HG02610 (cell line): Measurements from ENCODE around the gene STBD1.
"Not testable (repeated sequence)": the region's sequence is repeated elsewhere in the genome, so short reads cannot be mapped to it uniquely, and the experiment has no call there.

Source experiments
- ATAC-seq: cut with Tn5 transposase; IDR thresholded peaks from one replicate; pipeline ENCODE4 v1.9.1; 2021; ENCODE audit warnings: mild to moderate bottlenecking, moderate library complexity; ENCODE audit not compliant: unreplicated experiment

Gene STBD1

DNA sequence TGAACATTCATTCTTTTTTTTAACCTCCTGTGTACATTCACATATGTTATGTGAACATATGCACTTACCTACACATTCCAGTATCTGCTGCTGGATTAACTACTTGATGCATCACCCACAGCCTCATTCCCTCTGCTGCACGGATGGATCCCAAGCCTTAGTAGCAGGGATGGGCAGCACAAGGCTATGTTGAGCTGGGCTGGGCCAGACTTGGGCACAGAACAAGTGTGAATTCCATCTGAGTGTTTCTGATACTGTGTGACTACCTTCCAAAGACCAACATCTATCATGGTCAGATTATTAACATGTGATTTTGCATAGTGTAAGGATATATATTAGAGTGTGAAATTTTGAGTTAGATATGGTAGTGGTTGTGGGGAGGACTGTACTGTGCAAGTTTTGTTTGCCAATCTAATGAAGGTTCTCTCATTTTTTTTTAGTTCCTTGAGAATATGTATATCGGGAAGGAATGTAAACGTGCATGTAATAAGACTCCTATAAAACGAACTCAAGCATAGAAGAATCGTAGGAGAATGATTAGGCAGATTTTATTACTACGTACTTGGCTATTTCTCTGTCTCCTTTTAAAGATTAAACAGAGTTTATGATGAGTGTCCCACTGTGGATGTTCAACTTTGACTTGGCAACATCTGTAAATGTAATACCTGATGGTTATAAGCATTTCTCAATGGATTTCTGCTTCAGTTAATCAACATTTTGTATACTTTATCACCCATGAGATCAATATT, 23.4 kb upstream of the STBD1 start:
- no peak for ATAC-seq

GRCh38 chr4:76283900-76284299, 22.6 kb upstream of the STBD1 start:
- no peak for ATAC-seq

DNA sequence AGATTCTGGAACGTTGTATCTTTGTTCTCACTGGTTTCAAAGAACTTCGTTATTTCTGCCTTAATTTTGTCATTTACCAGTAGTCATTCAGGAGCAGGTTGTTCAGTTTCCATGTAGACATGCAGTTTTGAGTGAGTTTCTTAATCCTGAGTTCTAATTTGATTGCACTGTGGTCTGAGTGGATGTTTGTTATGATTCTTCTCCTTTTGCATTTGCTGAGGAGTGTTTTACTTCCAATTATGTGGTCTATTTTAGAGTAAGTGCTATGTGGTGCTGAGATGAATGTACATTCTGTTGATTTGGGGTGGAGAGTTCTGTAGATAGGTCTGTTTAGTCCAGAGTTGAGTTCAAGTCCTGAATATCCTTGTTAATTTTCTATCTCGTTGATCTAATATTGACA, 18.7 kb upstream of the STBD1 start:
- not testable (repeated sequence) for ATAC-seq

DNA sequence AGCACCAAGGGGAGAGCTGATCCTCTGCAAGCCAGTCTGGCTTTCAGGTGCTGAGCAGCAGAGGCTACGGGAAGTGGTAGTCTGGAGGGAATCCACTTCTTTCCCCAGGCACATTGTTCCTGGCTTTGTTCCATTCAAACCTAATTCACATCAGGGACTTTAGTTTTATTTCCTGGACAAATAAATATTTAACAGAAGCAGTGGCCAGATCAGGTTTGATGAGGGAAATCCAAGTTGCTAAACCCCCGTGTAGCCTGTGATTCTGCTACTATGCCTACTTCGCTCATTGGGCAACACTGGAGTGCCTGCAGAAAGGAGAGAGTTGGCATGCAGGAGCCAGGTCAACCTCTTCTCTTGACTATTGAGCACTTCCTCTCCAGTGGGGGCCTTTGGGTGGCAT, 13.8 kb upstream of the STBD1 start:
- ATAC-seq = no peak

DNA sequence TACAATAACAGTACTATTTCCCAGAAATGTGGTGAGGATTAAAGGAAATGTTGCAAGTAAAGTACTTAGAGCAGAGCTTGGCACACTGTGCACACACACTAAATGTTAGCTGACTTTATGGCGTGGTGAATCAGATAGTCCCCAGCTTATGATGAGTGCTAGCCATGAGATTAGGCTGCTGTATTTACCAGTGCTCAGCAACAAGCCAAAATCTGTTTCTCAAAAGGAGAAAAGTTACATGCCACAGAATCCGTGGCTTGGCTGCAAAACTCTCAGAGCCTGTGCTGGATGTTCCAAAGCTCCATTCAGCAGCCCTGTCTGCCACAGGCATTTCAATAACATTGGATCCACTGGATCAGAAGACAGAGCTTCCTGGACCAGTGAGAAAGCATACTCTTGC, 12.8 kb upstream of the STBD1 start:
- no peak for ATAC-seq

DNA sequence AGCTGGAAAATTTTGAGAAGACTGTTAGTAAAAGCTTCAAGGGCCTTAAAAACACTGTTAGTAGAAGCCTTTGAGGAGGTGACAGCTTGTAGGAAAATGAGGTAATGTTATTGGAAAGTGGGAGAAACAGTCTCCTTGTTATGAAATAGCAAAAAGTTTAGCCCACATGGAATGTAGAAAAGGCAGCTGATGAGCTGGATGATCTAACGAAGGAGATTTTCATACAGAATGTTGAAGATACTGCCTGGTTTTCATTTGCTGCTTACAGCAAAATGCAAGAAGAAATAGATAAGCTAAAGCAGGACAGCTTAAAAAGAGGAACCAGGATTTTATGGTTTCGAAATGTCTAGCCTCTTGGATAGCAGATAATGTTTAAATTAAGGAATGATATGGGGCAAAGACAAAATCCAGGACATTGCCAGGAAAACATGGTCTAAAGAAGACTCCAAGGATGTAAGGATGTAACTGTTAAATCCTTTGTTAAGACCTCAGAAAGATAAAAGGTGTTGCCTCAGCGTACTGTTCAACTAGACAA, 10.2 kb upstream of the STBD1 start:
- ATAC-seq = no peak

GRCh38 chr4:76298227-76298626, 8.3 kb upstream of the STBD1 start:
- no peak for ATAC-seq

GRCh38 chr4:76300012-76300411, 6.5 kb upstream of the STBD1 start:
- ATAC-seq = no peak

GRCh38 chr4:76301068-76301774, 5.3 kb upstream of the STBD1 start:
- ATAC-seq = peak; percentile 98

GRCh38 chr4:76301775-76302162, 4.8 kb upstream of the STBD1 start:
- ATAC-seq = no peak

GRCh38 chr4:76302826-76303438, 3.6 kb upstream of the STBD1 start:
- ATAC-seq = no peak

DNA sequence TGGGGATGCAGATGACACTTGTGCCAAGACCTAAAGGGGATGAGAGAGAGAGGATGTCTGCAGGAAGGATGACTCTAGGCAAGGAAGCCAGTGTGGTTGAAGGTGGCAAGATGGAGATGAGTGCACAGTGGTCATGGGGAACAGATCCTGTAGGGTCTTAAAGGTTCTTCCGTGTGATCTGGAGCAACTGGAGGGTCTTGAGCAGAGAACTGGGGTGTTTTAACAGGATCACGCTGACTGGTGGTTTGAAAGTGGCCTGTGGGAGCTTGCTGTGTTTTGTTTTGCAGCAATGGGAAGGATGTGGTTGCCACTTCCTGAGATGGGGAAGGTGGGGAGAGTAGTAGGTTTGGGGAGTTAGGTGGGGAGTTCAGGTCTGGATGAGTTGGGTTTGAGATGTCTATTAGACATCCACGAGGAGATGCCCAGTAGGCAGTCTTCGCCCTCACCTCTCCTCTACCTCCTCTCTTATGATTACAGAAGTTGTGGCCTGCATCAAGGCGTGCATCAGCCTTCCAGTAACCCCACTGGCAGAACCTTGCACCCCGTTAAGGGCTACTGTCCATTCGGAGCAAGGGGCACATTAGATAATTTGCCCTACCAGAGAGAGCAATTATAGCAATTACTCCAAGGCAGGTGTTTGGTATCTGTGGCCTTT, 1.4 kb upstream of the STBD1 start:
- no peak for ATAC-seq

DNA sequence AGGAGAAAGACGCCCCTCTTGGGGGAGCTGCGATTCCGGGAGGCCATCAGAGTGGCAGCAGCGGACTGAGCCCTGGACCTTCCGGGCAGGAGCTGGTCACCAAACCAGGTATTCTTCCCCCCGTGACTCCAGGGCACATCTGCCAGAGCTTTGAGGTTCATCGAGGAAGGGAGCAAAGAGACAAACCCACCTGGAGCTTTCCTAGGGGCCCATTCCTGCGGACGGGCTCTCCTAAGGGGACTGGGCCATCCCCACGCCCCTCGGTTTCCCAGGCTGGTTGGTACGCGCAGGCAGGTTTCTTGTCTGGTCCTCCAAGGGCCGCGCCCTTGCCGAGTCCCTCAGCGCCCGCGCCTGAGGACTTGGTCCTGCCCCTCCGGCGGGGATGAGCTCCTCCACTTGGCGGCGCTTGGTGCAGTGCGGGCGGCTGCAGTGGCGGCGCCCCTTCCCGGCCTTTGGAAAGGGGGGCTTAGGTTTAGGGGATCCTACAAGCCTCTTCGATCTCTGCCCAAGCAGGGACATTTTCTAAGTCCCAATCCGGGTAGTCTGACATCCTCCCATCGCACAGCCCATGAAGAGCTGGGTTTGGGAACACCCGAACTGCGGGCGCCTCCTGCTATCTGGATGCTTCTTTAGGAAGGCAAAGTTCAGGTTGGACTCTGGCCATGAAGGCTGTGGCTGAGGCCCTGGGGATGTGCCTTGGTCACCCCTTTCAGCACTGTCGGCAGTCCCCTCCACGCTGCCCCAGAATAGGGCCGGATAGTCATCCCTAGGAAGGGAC, 538 bp downstream of the STBD1 start:
- ATAC-seq = no peak

DNA sequence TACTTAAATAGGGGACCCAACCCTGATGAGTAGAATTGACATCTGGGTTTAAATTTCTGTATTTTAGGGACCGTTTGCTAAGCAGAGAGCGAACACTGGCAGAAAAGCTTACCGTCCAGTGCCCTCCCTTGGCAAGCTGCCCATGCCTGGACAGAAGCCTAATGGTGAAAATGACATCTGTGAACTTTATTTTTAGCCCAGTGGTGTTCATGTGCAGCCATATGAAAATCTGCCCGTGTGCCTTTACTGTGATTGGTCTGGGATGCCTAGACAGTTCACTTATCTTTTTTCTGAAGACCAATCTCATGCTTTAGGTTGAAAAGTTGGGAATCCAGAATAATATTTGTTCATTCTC, 1.1 kb downstream of the STBD1 start:
- ATAC-seq = no peak

- ATAC-seq = no peak
Observed at GRCh38 chr4:76308548-76308947, 2.0 kb downstream of the STBD1 start.

DNA sequence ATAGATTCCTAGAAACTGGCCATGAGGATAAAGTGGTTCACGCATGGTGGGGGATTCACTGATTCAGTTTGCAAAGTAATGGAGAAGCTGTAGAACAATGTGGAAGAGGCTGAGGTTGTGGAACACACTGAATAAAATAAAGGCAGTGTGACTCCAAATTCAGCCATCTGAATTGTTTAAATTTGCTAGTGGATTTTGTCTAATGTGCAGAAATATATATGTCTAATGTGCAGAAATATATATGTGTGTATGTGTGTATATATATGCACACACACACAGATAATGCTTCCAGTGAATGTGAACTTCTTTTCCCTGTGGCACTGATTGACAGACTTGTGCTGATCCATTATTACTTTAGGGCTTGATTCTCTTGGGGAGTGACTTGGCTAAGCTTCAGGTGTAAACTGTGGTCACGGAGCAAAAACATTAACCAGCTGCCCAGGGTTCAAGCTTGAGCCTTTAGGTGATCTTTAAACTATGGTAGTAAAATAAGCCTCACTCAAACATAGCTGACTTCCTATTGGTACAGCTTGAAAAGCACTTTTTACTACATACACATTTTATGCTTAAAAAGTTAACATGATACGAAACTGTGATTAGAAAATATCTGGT, 3.5 kb downstream of the STBD1 start:
- no peak for ATAC-seq

DNA sequence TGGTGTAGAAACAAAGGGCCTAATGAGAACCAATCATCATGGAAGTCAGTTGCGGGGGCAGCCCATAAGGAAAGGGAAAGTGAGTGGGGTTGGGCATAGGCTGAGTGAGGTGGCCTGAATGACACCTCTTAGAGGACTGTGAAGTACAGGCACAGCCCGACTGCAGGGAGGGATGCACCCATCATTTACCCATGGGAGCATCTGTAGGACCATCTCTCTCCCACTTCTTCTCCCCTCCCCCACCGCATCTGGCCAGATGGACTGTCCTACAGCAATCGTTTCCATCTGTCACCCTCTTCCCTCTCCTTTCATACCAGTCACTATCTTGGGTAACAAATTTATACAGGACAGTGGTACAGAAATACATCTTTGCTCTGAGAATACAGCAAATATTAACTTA, 4.2 kb downstream of the STBD1 start:
- no peak for ATAC-seq

DNA sequence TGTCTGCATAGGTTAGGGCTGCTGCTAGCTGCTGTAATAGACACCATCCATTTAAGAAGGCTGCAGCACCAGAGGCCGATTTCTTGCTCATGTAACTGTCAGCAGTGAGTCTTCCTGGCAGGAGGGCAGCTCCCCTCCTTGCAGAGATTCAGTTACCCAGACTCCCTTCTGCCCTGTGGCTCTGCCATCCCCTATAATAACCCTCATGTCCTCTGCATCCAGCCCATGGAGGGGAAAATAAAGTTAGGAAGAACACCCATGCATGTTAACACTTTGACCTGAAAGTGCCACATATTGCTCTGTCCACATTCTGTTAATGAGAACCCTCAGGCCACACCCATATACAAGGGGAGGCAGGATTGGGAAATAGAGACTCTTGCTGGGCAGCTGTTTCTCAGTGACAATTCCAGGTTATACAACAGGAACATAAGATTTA, 5.4 kb downstream of the STBD1 start:
- ATAC-seq = no peak

GRCh38 chr4:76312457-76312856, 5.9 kb downstream of the STBD1 start:
- ATAC-seq = no peak

DNA sequence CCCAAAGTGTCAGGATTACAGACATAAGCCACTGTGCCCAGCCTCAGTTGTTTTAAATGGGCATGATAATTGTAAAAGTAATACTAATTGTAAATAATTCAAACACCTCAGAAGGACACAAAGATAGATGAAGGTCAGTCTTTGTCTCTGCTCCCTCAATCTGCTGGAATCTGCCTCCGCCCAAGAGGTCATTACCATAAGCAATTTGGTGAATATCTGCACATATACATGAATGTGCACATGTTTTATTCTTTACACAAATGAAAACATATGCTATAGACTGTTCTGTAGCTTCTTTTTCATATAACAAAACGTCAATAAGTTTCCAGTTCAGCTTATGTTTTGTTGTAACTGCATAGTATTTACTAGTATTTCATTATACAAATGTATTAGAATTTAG, 7.0 kb downstream of the STBD1 start:
- no peak for ATAC-seq
